Measurements from ENCODE around the gene OR8D4. TPM values are rescaled to one million over a fixed set of nuclear protein-coding genes. Genes with fewer than 3 reads are reported as not detected.
"Not testable (repeated sequence)": the region's sequence is repeated elsewhere in the genome, so short reads cannot be mapped to it uniquely, and the experiment has no call there.

The OR8D4 gene
- total and polyA plus RNA-seq, 2 donors (not counting 1 experiment from before 2014, with no cell fraction given) = not detected

- WGBS (ENCODE audit: insufficient coverage) = no CpG with 5 or more reads among the region's 2 CpGs
- Histone ChIP-seq H3K36me3 (replicated peaks in 1 of 2; ENCODE audit: control extremely low read depth in 1 of 2, control insufficient read depth in 1 of 2, extremely low read depth in 1 of 2, insufficient read depth in 2 of 2, low read length in 1 of 2) (no peaks in the 10 kb centered on the region), H3K4me2 (replicated peaks; ENCODE audit: low read depth, low read length, poor library complexity, severe bottlenecking) (no peak overlapping the region), H3K27ac (ENCODE audit: low read length in 2 of 2) (no peak overlapping the region), H3K4me1 (ENCODE audit: control insufficient read depth in 2 of 2, insufficient read depth in 2 of 2, low read length in 2 of 2) (no peaks in the 10 kb centered on the region), H3K79me2 (ENCODE audit: control insufficient read depth, insufficient read depth, low read length) (no peaks in the 10 kb centered on the region), H3K27me3 (replicated peaks in 1 of 4; ENCODE audit: control extremely low read depth in 1 of 4, control insufficient read depth in 3 of 4, insufficient read depth in 4 of 4, low read length in 3 of 4) (no peaks in the 10 kb centered on the region), H3K4me3 (ENCODE audit: control extremely low read depth in 1 of 5, extremely low read depth in 1 of 5, insufficient read depth in 1 of 5, low read depth in 2 of 5, low read length in 4 of 5) (no peak overlapping the region), H3K9me3 (ENCODE audit: control extremely low read depth in 1 of 3, control insufficient read depth in 2 of 3, insufficient read depth in 1 of 3, low read length in 2 of 3) (peaks cover 0 to 2% (median 0%) of the 10 kb centered on the region in 3 donors), H4K20me1 (ENCODE audit: control insufficient read depth, insufficient read depth, low read length, poor library complexity, severe bottlenecking) (no peaks in the 10 kb centered on the region), H3K9ac (ENCODE audit: low read length) (no peak overlapping the region), H2AFZ (ENCODE audit: insufficient read depth, low read depth, low read length, poor library complexity, severe bottlenecking) (no peak overlapping the region)
- no peaks in the 10 kb centered on the region for H3K4me1 Mint-ChIP-seq
- H3K27ac Mint-ChIP-seq = no peak overlapping the region
- H3K4me3 Mint-ChIP-seq = no peak overlapping the region
- peaks cover 3% of the 10 kb centered on the region for H3K9me3 Mint-ChIP-seq (ENCODE audit: insufficient read depth)
- ATAC-seq (ENCODE audit: low read depth) (no peak), DNase-seq (no peak)
- POLR2A ChIA-PET = no interaction called here
- CTCF ChIA-PET = no interaction called here
- H3K27me3 Mint-ChIP-seq = no peaks in the 10 kb centered on the region
- no peak for TF ChIP-seq CTCF (IDR thresholded peaks at IDR 0.05)
- no peak for TF ChIP-seq EZH2 (IDR thresholded peaks at IDR 0.05; ENCODE audit: borderline replicate concordance, insufficient read depth, low read depth, low read length, poor library complexity, severe bottlenecking)
- intact Hi-C loops (cut with micrococcal nuclease) = no loop called here
Observed at GRCh38 chr11:123859731-123860130, 42.2 kb upstream of the OR8D4 start.

- H3K27me3 ChIP-seq (replicated peaks in 1 of 4; ENCODE audit: control extremely low read depth in 1 of 4, control insufficient read depth in 3 of 4, insufficient read depth in 4 of 4, low read length in 3 of 4); intact Hi-C loops (cut with micrococcal nuclease); H3K36me3 ChIP-seq (replicated peaks in 1 of 2; ENCODE audit: control extremely low read depth in 1 of 2, control insufficient read depth in 1 of 2, extremely low read depth in 1 of 2, insufficient read depth in 2 of 2, low read length in 1 of 2); ATAC-seq (ENCODE audit: low read depth); H3K9me3 Mint-ChIP-seq (ENCODE audit: insufficient read depth); H3K4me3 Mint-ChIP-seq; H3K4me1 Mint-ChIP-seq; DNase-seq; H3K27ac ChIP-seq (ENCODE audit: low read length in 2 of 2); H3K27ac Mint-ChIP-seq; H3K9me3 ChIP-seq (ENCODE audit: control extremely low read depth in 1 of 3, control insufficient read depth in 2 of 3, insufficient read depth in 1 of 3, low read length in 2 of 3); H3K4me3 ChIP-seq (ENCODE audit: control extremely low read depth in 1 of 5, extremely low read depth in 1 of 5, insufficient read depth in 1 of 5, low read depth in 2 of 5, low read length in 4 of 5); POLR2A ChIA-PET; H3K79me2 ChIP-seq (ENCODE audit: control insufficient read depth, insufficient read depth, low read length); H4K20me1 ChIP-seq (ENCODE audit: control insufficient read depth, insufficient read depth, low read length, poor library complexity, severe bottlenecking); H3K27me3 Mint-ChIP-seq; H3K4me1 ChIP-seq (ENCODE audit: control insufficient read depth in 2 of 2, insufficient read depth in 2 of 2, low read length in 2 of 2); H3K9ac ChIP-seq (ENCODE audit: low read length); H3K4me2 ChIP-seq (replicated peaks; ENCODE audit: low read depth, low read length, poor library complexity, severe bottlenecking); H2AFZ ChIP-seq (ENCODE audit: insufficient read depth, low read depth, low read length, poor library complexity, severe bottlenecking): not testable (repeated sequence)
- CTCF ChIA-PET = interaction anchor here (0.6 kb wide), 1 partner anchor 25 kb away, joined by 3 read pairs; no protein-coding TSS in a partner anchor
- 70% methylated on average over 6 of the region's 7 CpGs for WGBS (ENCODE audit: insufficient coverage)
Observed at GRCh38 chr11:123865293-123865692, 36.7 kb upstream of the OR8D4 start.

- H3K27me3 ChIP-seq (replicated peaks in 1 of 4; ENCODE audit: control extremely low read depth in 1 of 4, control insufficient read depth in 3 of 4, insufficient read depth in 4 of 4, low read length in 3 of 4); CTCF ChIA-PET; H3K27ac ChIP-seq (ENCODE audit: low read length in 2 of 2); ATAC-seq (ENCODE audit: low read depth); H3K36me3 ChIP-seq (replicated peaks in 1 of 2; ENCODE audit: control extremely low read depth in 1 of 2, control insufficient read depth in 1 of 2, extremely low read depth in 1 of 2, insufficient read depth in 2 of 2, low read length in 1 of 2); H3K27me3 Mint-ChIP-seq; H2AFZ ChIP-seq (ENCODE audit: insufficient read depth, low read depth, low read length, poor library complexity, severe bottlenecking); H3K79me2 ChIP-seq (ENCODE audit: control insufficient read depth, insufficient read depth, low read length); intact Hi-C loops (cut with micrococcal nuclease); H3K9ac ChIP-seq (ENCODE audit: low read length); H3K4me2 ChIP-seq (replicated peaks; ENCODE audit: low read depth, low read length, poor library complexity, severe bottlenecking); H3K9me3 Mint-ChIP-seq (ENCODE audit: insufficient read depth); H3K4me3 Mint-ChIP-seq; H3K27ac Mint-ChIP-seq; H4K20me1 ChIP-seq (ENCODE audit: control insufficient read depth, insufficient read depth, low read length, poor library complexity, severe bottlenecking); POLR2A ChIA-PET; H3K9me3 ChIP-seq (ENCODE audit: control extremely low read depth in 1 of 3, control insufficient read depth in 2 of 3, insufficient read depth in 1 of 3, low read length in 2 of 3); DNase-seq; H3K4me3 ChIP-seq (ENCODE audit: control extremely low read depth in 1 of 5, extremely low read depth in 1 of 5, insufficient read depth in 1 of 5, low read depth in 2 of 5, low read length in 4 of 5); H3K4me1 Mint-ChIP-seq; H3K4me1 ChIP-seq (ENCODE audit: control insufficient read depth in 2 of 2, insufficient read depth in 2 of 2, low read length in 2 of 2): not testable (repeated sequence)
- WGBS (ENCODE audit: insufficient coverage) = 87% methylated on average over 7 of the region's 9 CpGs
Observed at GRCh38 chr11:123867795-123868194, 34.2 kb upstream of the OR8D4 start.
